Measurements from ENCODE around the gene MAN2B1. TPM values are rescaled to one million over a fixed set of nuclear protein-coding genes. Genes with fewer than 3 reads are reported as not detected.

The MAN2B1 gene
- total and polyA plus RNA-seq, 2 of the 8 experiments (the other 6 are each of a cell fraction or from before 2014, with no cell fraction given): 55.3 to 76.3 TPM

DNA sequence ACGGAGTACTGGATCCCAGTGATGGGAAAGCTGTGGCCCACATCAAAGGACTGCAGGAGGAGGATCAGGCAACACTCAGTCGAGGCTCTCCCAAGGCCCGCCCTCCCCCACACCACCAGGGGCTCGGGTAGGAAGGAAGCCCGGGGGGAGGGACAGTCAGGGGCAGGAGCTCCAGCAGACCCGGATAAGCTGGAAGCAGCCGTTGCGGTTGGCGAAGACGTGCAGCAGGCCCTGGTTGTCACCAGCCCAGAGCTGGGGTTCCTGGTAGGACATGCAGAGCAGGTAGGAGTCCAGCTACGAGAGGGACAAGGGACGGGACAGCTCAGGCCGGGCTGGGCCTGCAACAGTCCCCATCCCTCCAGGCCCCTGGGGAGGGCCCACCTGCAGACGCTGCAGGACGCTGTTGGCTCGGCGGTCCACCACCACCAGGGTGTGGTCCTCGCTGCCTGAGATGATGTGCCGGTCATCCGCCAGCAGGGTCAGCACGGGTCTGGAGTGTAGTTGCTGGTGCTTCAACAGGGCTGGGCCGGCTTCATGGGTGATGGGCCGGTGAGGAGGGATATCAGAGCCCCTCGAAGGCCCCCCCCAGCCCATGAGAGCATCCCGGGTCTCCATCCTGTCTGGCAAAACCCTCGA lies 23.2 kb upstream of the MAN2B1 start (continued):
- TF ChIP-seq SIN3A (conservative IDR thresholded peaks at IDR 0.05 in 1 of 2, IDR thresholded peaks at IDR 0.05 in 1 of 2; ENCODE audit: low read depth in 1 of 2, low read length in 2 of 2) (no peak), USF2 (IDR thresholded peaks at IDR 0.05; ENCODE audit: low read length) (no peak)
